ENCODE measurements around the gene TSBP1. TPM values are rescaled to one million over a fixed set of nuclear protein-coding genes. Genes with fewer than 3 reads are reported as not detected.

Gene TSBP1
- total and polyA plus RNA-seq, 2 of the 8 experiments (the other 6 are each of a cell fraction or from before 2014, with no cell fraction given), result not detected

DNA sequence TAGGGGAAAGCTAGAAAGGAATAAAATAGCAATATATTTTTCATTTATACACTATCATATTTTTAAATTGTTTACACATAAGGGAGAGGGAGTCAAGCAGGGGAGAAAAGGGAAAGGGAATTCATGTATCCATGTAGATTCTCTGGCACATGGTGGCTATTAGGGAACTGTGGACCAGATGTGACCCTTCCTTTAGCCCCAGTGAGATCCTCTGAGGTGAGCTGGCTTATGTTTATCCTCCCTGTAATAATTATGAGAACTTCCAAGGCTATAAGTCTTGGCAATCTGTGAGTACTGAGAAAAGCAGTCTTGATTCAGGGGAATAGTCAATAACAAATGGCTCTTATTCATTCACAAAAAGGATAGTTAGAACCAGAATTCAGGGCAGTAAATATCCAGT, 42.6 kb downstream of the TSBP1 start (continued):
- TF ChIP-seq CHD7 (IDR thresholded peaks at IDR 0.05; ENCODE audit: insufficient replicate concordance, low read length) (no peak), EP300 (IDR thresholded peaks at IDR 0.05; ENCODE audit: borderline replicate concordance in 1 of 2, low read depth in 2 of 2, low read length in 2 of 2) (no peak), SIX5 (IDR thresholded peaks at IDR 0.05; ENCODE audit: low read depth, low read length) (no peak), SP2 (IDR thresholded peaks at IDR 0.05; ENCODE audit: low read length) (no peak)
